Hepatocyte (in vitro differentiated cells): ENCODE measurements around the gene STAB2. TPM values are rescaled to one million over a fixed set of nuclear protein-coding genes. Genes with fewer than 3 reads are reported as not detected.
"Not testable (repeated sequence)": the region's sequence is repeated elsewhere in the genome, so short reads cannot be mapped to it uniquely, and the experiment has no call there.

Source experiments
- DNase-seq: peaks from one replicate; pipeline ENCODE4 v3.0.0-alpha.2; 2016; ENCODE audit warnings: low spot score
- H2AFZ ChIP-seq: fragments of 200-600 bp; sonication (generic); 2 replicates; pipeline ENCODE4 v1.6.0; 2016; ENCODE audit warnings: antibody characterized with exemption, mild to moderate bottlenecking
- H3K27ac ChIP-seq: fragments of 200-600 bp; sonication (generic); 2 replicates; pipeline ENCODE4 v1.5.1; 2016; ENCODE audit warnings: mild to moderate bottlenecking
- H3K27me3 ChIP-seq: fragments of 200-600 bp; sonication (generic); 2 replicates; pipeline ENCODE4 v1.6.1; 2016
- H3K36me3 ChIP-seq: fragments of 200-600 bp; sonication (generic); replicated peaks from 2 replicates; pipeline ENCODE4 v1.5.1; 2016; ENCODE audit warnings: low read depth; ENCODE audit not compliant: insufficient read depth
- H3K4me1 ChIP-seq: fragments of 200-600 bp; sonication (generic); 2 replicates; pipeline ENCODE4 v1.5.1; 2016; ENCODE audit warnings: mild to moderate bottlenecking, moderate library complexity; ENCODE audit not compliant: insufficient read depth
- H3K4me2 ChIP-seq: fragments of 200-600 bp; sonication (generic); 2 replicates; pipeline ENCODE4 v1.6.0; 2016
- H3K4me3 ChIP-seq: fragments of 200-600 bp; sonication (generic); 2 replicates; pipeline ENCODE4 v1.5.1; 2016; ENCODE audit warnings: mild to moderate bottlenecking
- H3K79me2 ChIP-seq: fragments of 200-600 bp; sonication (generic); 2 replicates; pipeline ENCODE4 v1.6.0; 2017; ENCODE audit warnings: mild to moderate bottlenecking
- H3K9me2 ChIP-seq: fragments of 200-600 bp; sonication (generic); replicated peaks from 2 replicates; pipeline ENCODE4 v1.6.0; 2017; ENCODE audit warnings: mild to moderate bottlenecking; ENCODE audit not compliant: insufficient read depth
- H3K9me3 ChIP-seq: fragments of 200-600 bp; sonication (generic); 2 replicates; pipeline ENCODE4 v1.5.1; 2016; ENCODE audit warnings: low read depth, mild to moderate bottlenecking
- H4K20me1 ChIP-seq: fragments of 200-600 bp; sonication (generic); 2 replicates; pipeline ENCODE4 v1.6.0; 2016; ENCODE audit warnings: mild to moderate bottlenecking; ENCODE audit not compliant: insufficient read depth, poor library complexity, severe bottlenecking
- CTCF ChIP-seq: fragments of 200-600 bp; sonication (generic); IDR thresholded peaks from 2 replicates; pipeline ENCODE4 v1.5.1; 2016; ENCODE audit warnings: antibody characterized with exemption, mild to moderate bottlenecking; ENCODE audit not compliant: poor library complexity
- EZH2 ChIP-seq: fragments of 200-600 bp; sonication (generic); IDR thresholded peaks from 2 replicates; pipeline ENCODE4 v1.6.1; 2016; ENCODE audit warnings: antibody characterized with exemption, mild to moderate bottlenecking, borderline replicate concordance
- EZH2phosphoT487 ChIP-seq: fragments of 200-600 bp; sonication (generic); IDR thresholded peaks from one replicate; pipeline ENCODE4 v1.6.1; 2018; ENCODE audit warnings: antibody characterized with exemption, mild to moderate bottlenecking, low read depth, moderate library complexity; ENCODE audit not compliant: unreplicated experiment, severe bottlenecking
- WGBS: methylation state at CpG from one replicate; pipeline ENCODE4 v1.1.6; 2016; ENCODE audit warnings: low lambda C conversion rate; ENCODE audit errors: missing lambda C conversion rate; 5-methylcytosine and 5-hydroxymethylcytosine counted together
- polyA plus RNA-seq: library from polyadenylated mRNA; unstranded; fragments of >200 nt; fragmentation: Nextera tagmentation; extraction: Ambion mirVana; gene quantifications from 2 replicates; pipeline ENCODE4 v1.2.1, GENCODE V29; 2016
- total RNA-seq: library from RNA; depleted of rRNA; stranded (reverse); fragments of >200 nt; gene quantifications from 2 replicates; pipeline ENCODE4 v1.2.3, GENCODE V29; 2014

STAB2 gene
- total and polyA plus RNA-seq, 2 experiments from 2014 or later = not detected

- H2AFZ ChIP-seq = no peak overlapping the region
- no peaks in the 10 kb centered on the region for H3K27me3 ChIP-seq
- 72% methylated on average over 4 of the region's 4 CpGs for WGBS
- no peaks in the 10 kb centered on the region for H3K9me3 ChIP-seq
- H3K4me2 ChIP-seq = no peak overlapping the region
- H3K9me2 ChIP-seq = no peaks in the 10 kb centered on the region
- no peak overlapping the region for H3K4me3 ChIP-seq
- no peaks in the 10 kb centered on the region for H3K79me2 ChIP-seq
- TF ChIP-seq EZH2phosphoT487 = no peak
- TF ChIP-seq CTCF = no peak
- no peak for TF ChIP-seq EZH2
- no peak overlapping the region for H3K27ac ChIP-seq
- H3K36me3 ChIP-seq = no peaks in the 10 kb centered on the region
- H4K20me1 ChIP-seq = no peaks in the 10 kb centered on the region
- peaks cover 11% of the 10 kb centered on the region for H3K4me1 ChIP-seq
- no peak for DNase-seq
Measured at GRCh38 chr12:103809154-103809553, 222.1 kb downstream of the STAB2 start.

GRCh38 chr12:103809639-103810038 lies 222.6 kb downstream of the STAB2 start:
- H3K4me1 ChIP-seq, H3K4me3 ChIP-seq, H2AFZ ChIP-seq, H3K27ac ChIP-seq, H3K9me2 ChIP-seq, H3K4me2 ChIP-seq, H3K27me3 ChIP-seq, H3K79me2 ChIP-seq, H3K9me3 ChIP-seq, H4K20me1 ChIP-seq, H3K36me3 ChIP-seq, DNase-seq: not testable (repeated sequence)
- 95% methylated on average over 7 of the region's 7 CpGs for WGBS

- Histone ChIP-seq H3K4me3 (no peak overlapping the region), H3K27me3 (no peaks in the 10 kb centered on the region), H3K9me3 (no peaks in the 10 kb centered on the region), H3K79me2 (no peaks in the 10 kb centered on the region), H3K9me2 (no peaks in the 10 kb centered on the region), H3K27ac (no peak overlapping the region), H4K20me1 (no peaks in the 10 kb centered on the region), H2AFZ (no peak overlapping the region), H3K4me1 (peaks cover 5% of the 10 kb centered on the region), H3K36me3 (no peaks in the 10 kb centered on the region), H3K4me2 (no peak overlapping the region)
- 75% methylated on average over 5 of the region's 5 CpGs for WGBS
- no peak for DNase-seq
- TF ChIP-seq EZH2phosphoT487 (no peak), CTCF (no peak), EZH2 (no peak)
Measured at GRCh38 chr12:103810111-103810510, 223.0 kb downstream of the STAB2 start.

- H3K27me3 ChIP-seq = no peaks in the 10 kb centered on the region
- peaks cover 7% of the 10 kb centered on the region for H3K79me2 ChIP-seq
- no peaks in the 10 kb centered on the region for H3K9me2 ChIP-seq
- no peak overlapping the region for H3K27ac ChIP-seq
- TF ChIP-seq EZH2 = no peak
- no peak for TF ChIP-seq CTCF
- no peak for TF ChIP-seq EZH2phosphoT487
- no peaks in the 10 kb centered on the region for H3K36me3 ChIP-seq
- DNase-seq = no peak
- no peaks in the 10 kb centered on the region for H3K9me3 ChIP-seq
- no peaks in the 10 kb centered on the region for H3K4me1 ChIP-seq
- no peak overlapping the region for H2AFZ ChIP-seq
- no peak overlapping the region for H3K4me3 ChIP-seq
- H3K4me2 ChIP-seq = no peak overlapping the region
- 96% methylated on average over 6 of the region's 6 CpGs for whole genome bisulfite sequencing
- H4K20me1 ChIP-seq = no peaks in the 10 kb centered on the region
Measured at GRCh38 chr12:103811791-103812190, 224.7 kb downstream of the STAB2 start.
